ENCODE data around the gene DPP10. TPM values are rescaled to one million over a fixed set of nuclear protein-coding genes. Genes with fewer than 3 reads are reported as not detected.

The DPP10 gene
- total RNA-seq, 1 donor from 2014 or later, result 0.33 TPM

GRCh38 chr2:115833196-115833595, 1390.8 kb downstream of the DPP10 start:
- ATAC-seq (no peak), DNase-seq (ENCODE audit: low spot score) (no peak)

- no peak for DNase-seq (ENCODE audit: low spot score)
These were observed 1396.1 kb downstream of the DPP10 start for GRCh38 chr2:115838539-115838938.

DNA sequence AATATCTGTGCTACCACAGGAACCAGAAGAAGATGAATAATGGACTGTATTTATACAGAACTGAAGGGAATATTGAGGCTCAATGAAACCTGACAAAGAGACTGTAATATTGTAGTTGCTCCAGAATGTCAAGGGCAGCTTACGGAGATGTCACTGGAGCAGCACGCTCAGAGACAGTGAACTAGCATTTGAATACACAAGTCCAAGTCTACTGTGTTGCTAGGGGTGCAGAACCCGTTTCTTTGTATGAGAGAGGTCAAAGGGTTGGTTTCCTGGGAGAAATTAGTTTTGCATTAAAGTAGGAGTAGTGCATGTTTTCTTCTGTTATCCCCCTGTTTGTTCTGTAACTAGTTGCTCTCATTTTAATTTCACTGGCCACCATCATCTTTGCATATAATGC, 1399.9 kb downstream of the DPP10 start:
- no peak for ATAC-seq
- no peak for DNase-seq (ENCODE audit: low spot score)

More at GRCh38 chr2:115838539-115838938, 1396.1 kb downstream of the DPP10 start:
- no peak for ATAC-seq

DNA sequence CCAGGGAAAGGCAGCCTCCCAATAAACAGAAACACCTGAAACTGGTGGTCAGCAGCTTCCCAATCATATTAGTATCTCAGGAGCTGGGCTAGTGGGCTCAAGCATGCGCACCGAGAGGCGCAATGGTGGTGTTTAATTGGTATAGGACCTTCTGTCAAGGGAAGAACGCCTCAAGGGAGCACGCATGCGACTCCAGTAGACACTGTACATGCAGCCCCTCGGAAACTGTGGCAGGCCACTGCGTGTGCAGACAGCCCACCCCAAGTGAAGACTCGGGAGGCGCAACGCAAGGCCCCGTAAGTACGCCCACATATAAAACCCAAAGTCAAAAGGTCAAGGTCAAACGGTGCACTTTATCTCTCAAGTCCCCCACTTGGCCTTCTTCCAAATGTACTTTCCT, 1405.8 kb downstream of the DPP10 start:
- DNase-seq (ENCODE audit: low spot score), result no peak
- no peak for ATAC-seq

GRCh38 chr2:115867024-115867423, 1424.6 kb downstream of the DPP10 start:
- no peak for DNase-seq (ENCODE audit: low spot score)
- ATAC-seq, result no peak

GRCh38 chr2:115874427-115874826, 1432.0 kb downstream of the DPP10 start:
- no peak for ATAC-seq
- DNase-seq (ENCODE audit: low spot score), result no peak

- ATAC-seq (no peak), DNase-seq (ENCODE audit: low spot score) (no peak)
These were observed 1438.1 kb downstream of the DPP10 start for GRCh38 chr2:115880558-115880957.

DNA sequence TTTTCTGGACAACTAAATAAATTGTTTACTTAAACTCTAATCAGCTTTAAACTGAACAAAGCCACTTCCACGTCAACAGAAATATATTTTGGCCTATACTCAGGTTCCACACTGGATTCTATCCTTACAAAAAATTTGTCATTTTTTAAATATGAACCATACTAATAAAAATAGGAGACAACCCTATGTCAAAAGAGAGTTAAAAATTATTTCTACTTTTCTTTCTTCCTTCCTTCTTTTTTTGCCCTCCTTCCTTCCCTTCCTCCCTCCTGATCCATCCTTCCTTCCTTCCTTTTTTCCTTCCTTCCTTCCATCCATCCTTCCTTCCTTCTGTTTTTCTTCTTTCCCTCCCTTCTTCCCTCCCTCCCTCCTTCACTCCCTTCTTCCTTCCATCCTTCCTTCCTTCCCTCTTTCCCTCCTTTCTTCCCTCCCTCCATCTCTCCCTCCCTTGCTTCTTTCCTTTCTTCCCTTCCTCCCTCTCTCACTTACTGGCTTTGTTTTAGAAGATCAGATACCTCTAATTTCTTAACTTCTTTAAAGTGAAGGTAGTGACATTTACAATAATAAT, 1444.9 kb downstream of the DPP10 start:
- ATAC-seq (no peak), DNase-seq (ENCODE audit: low spot score) (no peak)
